Memory B cell (primary cell): ENCODE measurements around the gene SLC26A1.

ENCODE experiments used
- ATAC-seq: fragments of 150-1000 bp; cut with Tn5 transposase; 2 replicates; pipeline ENCODE4 v1.10.0; 2021; ENCODE audit warnings: low read depth, mild to moderate bottlenecking, moderate library complexity
- DNase-seq, 2 donors: peaks; one replicate each; pipeline ENCODE4 v3.0.0; 2022; ENCODE audit warnings: low spot score in 2 of 2
- H3K27ac Mint-ChIP-seq: one replicate; pipeline ENCODE4 v1.8.0; 2022; ENCODE audit warnings: mild to moderate bottlenecking, moderate library complexity, mixed read lengths
- H3K27me3 Mint-ChIP-seq: one replicate; pipeline ENCODE4 v1.8.0; 2022; ENCODE audit warnings: mixed read lengths
- H3K36me3 Mint-ChIP-seq: one replicate; pipeline ENCODE4 v1.8.0; 2022; ENCODE audit warnings: mild to moderate bottlenecking, mixed read lengths
- H3K4me1 Mint-ChIP-seq: one replicate; pipeline ENCODE4 v1.8.0; 2022; ENCODE audit warnings: mixed read lengths
- H3K4me3 Mint-ChIP-seq: one replicate; pipeline ENCODE4 v1.8.0; 2022; ENCODE audit warnings: mild to moderate bottlenecking, moderate library complexity, mixed read lengths
- H3K9me3 Mint-ChIP-seq: one replicate; pipeline ENCODE4 v1.8.0; 2022; ENCODE audit warnings: mixed read lengths

SLC26A1 gene

DNA sequence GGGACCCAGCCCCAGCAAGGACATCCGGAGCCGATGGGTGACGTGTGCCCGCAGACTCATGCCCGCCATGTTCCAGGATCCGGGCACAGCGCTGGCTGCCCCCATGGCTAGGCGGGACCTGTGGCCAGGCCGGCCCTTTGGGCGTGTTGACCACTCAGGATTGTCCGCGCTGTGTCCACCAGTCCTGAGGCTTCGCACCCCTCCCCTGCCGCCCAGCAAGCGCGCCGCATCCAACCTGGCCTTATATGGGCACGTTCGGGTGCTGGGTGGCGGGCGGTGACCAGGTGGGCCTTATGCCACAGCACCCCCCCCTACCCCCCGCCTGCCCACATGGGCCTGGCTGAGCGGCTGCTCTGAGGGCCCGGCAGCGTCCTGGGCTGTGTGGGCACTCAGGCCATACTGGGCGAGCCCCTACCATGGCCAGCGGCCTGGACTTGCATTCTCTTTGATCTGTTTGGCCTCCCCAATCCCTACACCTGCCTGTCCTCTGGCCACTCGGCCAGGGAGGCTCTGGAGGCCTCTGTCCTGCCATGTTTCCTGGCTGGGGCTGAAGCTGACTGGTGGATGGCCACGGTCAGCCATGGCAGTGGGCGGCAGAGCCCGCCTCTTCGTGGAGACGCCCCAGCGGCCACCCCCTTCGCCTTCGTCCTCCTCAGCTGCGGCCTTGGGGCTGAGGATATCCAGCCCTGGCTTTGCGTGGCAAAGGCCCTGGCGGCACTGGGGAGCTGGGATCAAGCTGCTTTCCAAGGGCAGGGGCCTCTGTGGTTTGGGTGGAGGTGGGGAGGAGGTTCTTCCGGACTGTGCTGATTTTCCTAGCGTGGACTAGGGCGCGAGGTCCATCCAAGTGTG is 20.2 kb upstream of the SLC26A1 start:
- peaks cover 13% of the 10 kb centered on the region for H3K4me1 Mint-ChIP-seq
- H3K9me3 Mint-ChIP-seq: no peaks in the 10 kb centered on the region
- H3K4me3 Mint-ChIP-seq: peak overlapping the region; percentile 54
- peaks cover 5% of the 10 kb centered on the region for H3K27me3 Mint-ChIP-seq
- no peak overlapping the region for H3K27ac Mint-ChIP-seq
- no peaks in the 10 kb centered on the region for H3K36me3 Mint-ChIP-seq
- no peak for DNase-seq
- ATAC-seq: no peak

DNA sequence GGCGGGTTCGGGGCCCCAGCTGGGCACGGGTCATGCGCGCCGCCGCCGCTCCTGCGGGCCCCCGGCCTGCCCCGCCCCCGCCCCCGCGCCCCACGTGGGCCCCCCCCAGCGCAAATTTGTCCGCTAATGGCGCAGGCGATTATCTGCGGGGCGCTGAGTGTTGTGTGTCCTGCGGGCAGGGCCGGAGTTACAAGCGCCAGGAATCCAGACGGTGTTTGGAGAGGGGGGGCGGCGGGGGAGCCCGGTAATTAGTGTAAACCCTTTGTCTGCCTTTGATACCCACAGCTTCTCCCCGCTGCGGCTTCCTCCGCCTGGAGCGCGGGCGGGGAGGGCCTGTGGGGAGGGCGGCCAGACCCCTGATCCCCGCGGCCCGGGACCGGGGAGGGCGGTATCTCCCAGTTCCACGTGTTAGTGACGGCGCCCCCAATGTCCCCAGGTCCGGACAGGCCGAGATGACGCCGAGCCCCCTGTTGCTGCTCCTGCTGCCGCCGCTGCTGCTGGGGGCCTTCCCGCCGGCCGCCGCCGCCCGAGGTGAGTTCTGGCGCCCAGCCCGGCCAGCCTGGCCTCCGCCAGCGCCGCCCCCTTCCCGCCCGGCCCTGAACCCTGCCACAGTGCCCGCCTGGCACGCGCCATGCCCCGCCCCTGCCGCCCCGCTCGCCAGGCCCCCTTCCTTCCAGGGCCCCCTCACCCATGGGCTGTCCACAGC is 19.0 kb upstream of the SLC26A1 start:
- Mint-ChIP-seq H3K27ac (no peak overlapping the region), H3K9me3 (no peaks in the 10 kb centered on the region), H3K4me3 (peak overlapping the region; percentile 77), H3K4me1 (peaks cover 13% of the 10 kb centered on the region), H3K36me3 (no peaks in the 10 kb centered on the region), H3K27me3 (peaks cover 10% of the 10 kb centered on the region)
- DNase-seq: no peak
- ATAC-seq: peak; percentile 5

DNA sequence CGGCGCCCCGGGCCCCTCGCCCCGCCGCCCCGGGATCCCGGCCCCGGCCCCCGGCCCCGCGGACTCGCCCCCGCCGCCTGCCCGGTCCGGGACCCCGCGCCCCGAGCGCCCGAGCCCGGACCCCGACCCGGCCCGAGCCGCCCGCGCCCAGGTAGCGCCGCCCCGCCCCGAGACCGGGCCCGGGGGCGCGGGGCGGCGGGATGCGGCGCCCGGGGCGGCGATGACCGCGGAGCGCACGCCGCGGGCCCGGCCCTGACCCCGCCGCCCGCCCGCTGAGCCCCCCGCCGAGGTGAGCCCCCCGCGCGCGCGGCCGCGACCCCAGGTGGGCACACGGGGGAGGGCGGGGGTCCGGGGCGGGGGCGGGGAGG is 18.4 kb upstream of the SLC26A1 start:
- DNase-seq (no peak), ATAC-seq (no peak)
- Mint-ChIP-seq H3K4me1 (peaks cover 15% of the 10 kb centered on the region), H3K9me3 (no peaks in the 10 kb centered on the region), H3K27me3 (peaks cover 13% of the 10 kb centered on the region), H3K4me3 (no peak overlapping the region), H3K36me3 (no peaks in the 10 kb centered on the region), H3K27ac (no peak overlapping the region)

- peaks cover 13% of the 10 kb centered on the region for H3K27me3 Mint-ChIP-seq
- DNase-seq (peak; percentile 79 to 88), ATAC-seq (peak; percentile 66)
- peaks cover 15% of the 10 kb centered on the region for H3K4me1 Mint-ChIP-seq
- no peaks in the 10 kb centered on the region for H3K9me3 Mint-ChIP-seq
- no peaks in the 10 kb centered on the region for H3K36me3 Mint-ChIP-seq
- peak within 1 kb of the TSS; percentile 82 for H3K27ac Mint-ChIP-seq
- H3K4me3 Mint-ChIP-seq: peak within 1 kb of the TSS; percentile 91
These were observed 17.9 kb upstream of the SLC26A1 start, which contains the start of gene FGFRL1 for GRCh38 chr4:1011022-1011665. Gene FGFRL1 (plus strand): TSS chr4:1011626. CDS start chr4:1012486, 860 bp downstream.

DNA sequence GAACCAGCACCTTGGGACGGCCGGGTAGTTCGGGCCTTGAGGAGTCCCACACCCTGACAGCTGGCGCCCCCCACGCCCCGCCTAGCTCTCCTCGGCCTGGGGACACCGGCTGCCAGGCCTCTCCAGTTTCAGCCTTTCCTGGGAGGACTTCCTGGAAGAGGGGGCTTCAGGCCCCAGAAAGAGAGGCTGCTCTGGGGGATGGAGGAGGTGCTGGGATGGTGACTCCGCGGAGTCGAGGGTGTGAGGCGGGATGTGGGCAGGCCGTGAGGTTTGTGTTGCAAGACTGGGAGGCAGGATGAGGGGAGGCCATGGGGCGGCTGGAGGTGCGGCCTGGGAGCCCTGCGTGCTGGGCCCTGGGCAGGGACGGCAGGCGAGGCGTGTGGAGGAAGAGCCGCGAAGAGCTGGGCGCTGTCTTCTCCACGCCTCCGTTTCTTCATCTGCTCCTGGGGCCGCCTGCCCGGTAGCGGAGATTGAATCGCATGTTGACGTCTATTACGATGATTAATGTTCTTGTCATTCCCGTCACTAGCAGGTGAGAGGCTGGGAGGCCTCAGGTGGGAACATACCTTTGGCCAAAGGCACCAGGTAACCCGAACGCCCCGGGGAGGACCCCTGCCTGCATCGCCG is 17.3 kb upstream of the SLC26A1 start:
- H3K4me1 Mint-ChIP-seq: peaks cover 15% of the 10 kb centered on the region
- H3K27ac Mint-ChIP-seq: peak overlapping the region; percentile 82
- H3K27me3 Mint-ChIP-seq: peaks cover 15% of the 10 kb centered on the region
- ATAC-seq (peak; percentile 5), DNase-seq (peak; percentile 38 to 58)
- peak overlapping the region; percentile 91 for H3K4me3 Mint-ChIP-seq
- H3K9me3 Mint-ChIP-seq: no peaks in the 10 kb centered on the region
- no peaks in the 10 kb centered on the region for H3K36me3 Mint-ChIP-seq

DNA sequence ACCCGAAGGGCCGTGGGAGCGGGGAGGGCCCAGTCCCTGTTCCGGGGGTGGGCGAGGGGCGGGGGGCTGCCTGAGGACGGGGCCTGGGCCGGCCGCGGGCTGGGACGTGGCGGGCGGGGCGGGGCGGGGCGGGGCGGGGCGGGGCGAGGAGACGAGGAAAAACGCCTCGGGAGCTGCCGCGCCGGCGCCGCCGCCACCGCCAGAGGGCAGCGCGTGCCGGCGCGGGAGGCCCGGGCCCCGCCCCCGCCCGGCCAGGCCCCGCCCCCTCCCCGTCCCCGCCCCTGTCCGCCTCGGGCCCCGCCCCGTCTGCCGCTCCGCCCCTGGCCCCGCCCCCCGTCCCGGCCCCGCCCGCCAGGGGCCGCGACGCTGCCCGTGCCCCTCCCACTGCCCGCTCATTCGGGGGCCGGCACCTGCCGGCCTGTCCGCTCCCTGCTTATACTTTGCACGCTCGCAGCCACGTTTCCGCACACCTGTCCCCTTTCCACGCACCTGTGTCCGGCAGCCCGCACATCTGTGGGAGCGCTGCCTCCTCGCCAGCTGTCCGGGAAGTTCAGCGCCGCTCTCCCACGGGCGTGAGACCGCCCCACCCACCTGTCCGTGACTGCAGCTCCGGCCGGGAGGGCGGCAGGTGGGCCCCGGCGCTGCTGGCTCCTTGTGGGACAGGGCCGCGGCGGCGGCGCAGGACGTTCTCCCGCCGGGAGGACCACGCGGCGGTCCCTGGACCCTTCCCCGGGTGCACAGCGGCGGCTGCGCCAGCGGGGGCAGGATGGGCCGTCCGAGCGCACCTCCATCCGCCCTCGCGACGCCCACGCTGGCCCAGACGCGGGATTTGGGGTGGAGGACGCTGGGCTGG is 16.6 kb upstream of the SLC26A1 start:
- DNase-seq: peak; percentile 74 to 79
- peak overlapping the region; percentile 82 for H3K27ac Mint-ChIP-seq

GRCh38 chr4:1008840-1009541 is 15.8 kb upstream of the SLC26A1 start:
- peak; percentile 47 to 59 for DNase-seq
- peaks cover 19% of the 10 kb centered on the region for H3K27me3 Mint-ChIP-seq
- peak; percentile 7 for ATAC-seq

More for the DNA sequence above, 16.6 kb upstream of the SLC26A1 start:
- no peaks in the 10 kb centered on the region for H3K36me3 Mint-ChIP-seq
- peaks cover 15% of the 10 kb centered on the region for H3K4me1 Mint-ChIP-seq
- ATAC-seq: peak; percentile 57
- peak overlapping the region; percentile 91 for H3K4me3 Mint-ChIP-seq
- peaks cover 17% of the 10 kb centered on the region for H3K27me3 Mint-ChIP-seq
- no peaks in the 10 kb centered on the region for H3K9me3 Mint-ChIP-seq

DNA sequence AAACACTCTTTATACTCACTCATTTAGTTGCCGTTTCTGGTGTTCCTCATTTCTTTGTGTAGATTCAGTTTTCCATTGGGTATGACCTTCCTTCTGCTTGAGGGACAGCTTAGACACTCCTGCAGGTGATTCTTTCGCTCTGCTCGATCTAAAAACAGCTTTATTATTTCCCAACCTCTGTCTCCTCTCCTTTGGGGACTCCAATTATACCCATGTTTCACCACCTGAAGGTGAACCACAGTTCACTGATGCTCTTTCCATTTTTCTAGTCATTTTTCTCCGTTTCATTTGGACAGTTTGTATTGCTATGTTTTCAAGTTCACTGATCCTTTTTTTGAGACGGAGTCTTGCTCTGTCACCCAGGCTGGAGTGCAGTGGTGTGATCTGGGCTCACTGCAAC is 13.7 kb upstream of the SLC26A1 start:
- H3K4me3 Mint-ChIP-seq: no peak overlapping the region
- H3K9me3 Mint-ChIP-seq: no peaks in the 10 kb centered on the region
- H3K27ac Mint-ChIP-seq: no peak overlapping the region
- peaks cover 15% of the 10 kb centered on the region for H3K4me1 Mint-ChIP-seq
- H3K27me3 Mint-ChIP-seq: peaks cover 20% of the 10 kb centered on the region
- ATAC-seq (no peak), DNase-seq (no peak)
- no peaks in the 10 kb centered on the region for H3K36me3 Mint-ChIP-seq

More at GRCh38 chr4:1008840-1009541, 15.8 kb upstream of the SLC26A1 start:
- Mint-ChIP-seq H3K27ac (no peak overlapping the region), H3K4me3 (peak overlapping the region; percentile 74), H3K4me1 (peaks cover 15% of the 10 kb centered on the region), H3K9me3 (no peaks in the 10 kb centered on the region), H3K36me3 (no peaks in the 10 kb centered on the region)

GRCh38 chr4:1004557-1005485 is 11.6 kb upstream of the SLC26A1 start:
- Mint-ChIP-seq H3K4me1 (peaks cover 15% of the 10 kb centered on the region), H3K4me3 (no peak overlapping the region), H3K36me3 (no peaks in the 10 kb centered on the region), H3K27ac (no peak overlapping the region), H3K27me3 (peaks cover 22% of the 10 kb centered on the region), H3K9me3 (no peaks in the 10 kb centered on the region)
- ATAC-seq: no peak
- DNase-seq: no peak

- DNase-seq (no peak), ATAC-seq (no peak)
- H3K27ac Mint-ChIP-seq: no peak overlapping the region
- H3K4me1 Mint-ChIP-seq: peaks cover 18% of the 10 kb centered on the region
- H3K9me3 Mint-ChIP-seq: no peaks in the 10 kb centered on the region
- H3K4me3 Mint-ChIP-seq: no peak overlapping the region
- no peaks in the 10 kb centered on the region for H3K36me3 Mint-ChIP-seq
- peaks cover 25% of the 10 kb centered on the region for H3K27me3 Mint-ChIP-seq
These were observed 10.8 kb upstream of the SLC26A1 start for GRCh38 chr4:1004071-1004418.

- H3K4me1 Mint-ChIP-seq: peaks cover 15% of the 10 kb centered on the region
- H3K27ac Mint-ChIP-seq: no peak overlapping the region
- DNase-seq: no peak
- ATAC-seq: no peak
- no peaks in the 10 kb centered on the region for H3K9me3 Mint-ChIP-seq
- no peak overlapping the region for H3K4me3 Mint-ChIP-seq
- H3K27me3 Mint-ChIP-seq: peaks cover 23% of the 10 kb centered on the region
- no peaks in the 10 kb centered on the region for H3K36me3 Mint-ChIP-seq
These were observed 10.3 kb upstream of the SLC26A1 start for GRCh38 chr4:1003271-1004070.
